Esophagus muscularis mucosa (tissue), 4 donors: ENCODE results near the gene PRPS1.

ENCODE experiments used
- EP300 ChIP-seq: sonication (generic); formaldehyde crosslinking; IDR thresholded peaks from one replicate; pipeline ENCODE4 v1.6.1; 2017; ENCODE audit warnings: antibody characterized with exemption
- POLR2A ChIP-seq: fragments of 450-650 bp; IDR thresholded peaks from one replicate; pipeline ENCODE4 v1.6.1; 2017; ENCODE audit warnings: antibody characterized with exemption, moderate library complexity, mild to moderate bottlenecking, low read depth
- TF ChIP-seq, protein P1 (sequence below), 3 experiments: fragments of 200-600 bp in 2 of 3; fragments of 450-650 bp in 1 of 3; sonication (generic) in 2 of 3; IDR thresholded peaks; one replicate each; pipeline ENCODE4 v1.5.1; 2017 to 2019; ENCODE audit warnings: antibody characterized with exemption in 3 of 3, mild to moderate bottlenecking in 2 of 3, moderate library complexity in 1 of 3

DNA sequence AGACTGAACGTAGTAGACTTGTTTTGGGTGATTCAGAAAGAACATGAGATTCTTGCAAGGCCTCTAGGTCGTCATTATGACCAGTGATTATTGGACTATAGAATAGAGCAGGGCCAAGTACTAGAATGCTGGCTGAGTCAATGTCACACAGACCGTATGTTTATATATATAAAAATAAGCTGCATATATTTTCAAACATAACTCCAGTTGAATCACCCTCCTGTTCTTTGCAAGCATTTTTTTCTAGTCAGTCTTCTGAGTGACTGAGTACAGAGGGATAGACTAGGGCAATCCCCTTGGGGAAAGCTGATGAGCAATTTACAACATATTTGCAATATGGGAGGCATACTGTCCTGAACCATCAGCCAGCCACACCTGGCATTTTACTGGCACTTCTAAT is 48.4 kb upstream of the PRPS1 start:
- TF ChIP-seq, protein P1, sequence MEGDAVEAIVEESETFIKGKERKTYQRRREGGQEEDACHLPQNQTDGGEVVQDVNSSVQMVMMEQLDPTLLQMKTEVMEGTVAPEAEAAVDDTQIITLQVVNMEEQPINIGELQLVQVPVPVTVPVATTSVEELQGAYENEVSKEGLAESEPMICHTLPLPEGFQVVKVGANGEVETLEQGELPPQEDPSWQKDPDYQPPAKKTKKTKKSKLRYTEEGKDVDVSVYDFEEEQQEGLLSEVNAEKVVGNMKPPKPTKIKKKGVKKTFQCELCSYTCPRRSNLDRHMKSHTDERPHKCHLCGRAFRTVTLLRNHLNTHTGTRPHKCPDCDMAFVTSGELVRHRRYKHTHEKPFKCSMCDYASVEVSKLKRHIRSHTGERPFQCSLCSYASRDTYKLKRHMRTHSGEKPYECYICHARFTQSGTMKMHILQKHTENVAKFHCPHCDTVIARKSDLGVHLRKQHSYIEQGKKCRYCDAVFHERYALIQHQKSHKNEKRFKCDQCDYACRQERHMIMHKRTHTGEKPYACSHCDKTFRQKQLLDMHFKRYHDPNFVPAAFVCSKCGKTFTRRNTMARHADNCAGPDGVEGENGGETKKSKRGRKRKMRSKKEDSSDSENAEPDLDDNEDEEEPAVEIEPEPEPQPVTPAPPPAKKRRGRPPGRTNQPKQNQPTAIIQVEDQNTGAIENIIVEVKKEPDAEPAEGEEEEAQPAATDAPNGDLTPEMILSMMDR (IDR thresholded peaks at IDR 0.05), result no peak
- TF ChIP-seq POLR2A (no peak), EP300 (no peak)
